GM23338 (cell line): ENCODE results near the gene DRC3. TPM values are rescaled to one million over a fixed set of nuclear protein-coding genes. Genes with fewer than 3 reads are reported as not detected.

Experiments
- ATAC-seq: fragments of 200-7000 bp; cut with Tn5 transposase; 3 replicates; pipeline ENCODE4 v1.9.1; 2020
- DNase-seq: peaks from one replicate; pipeline ENCODE4 v3.0.0-alpha.2; 2015; ENCODE audit warnings: low spot score
- H2AFZ ChIP-seq: fragments of 200-600 bp; sonication (generic); 2 replicates; pipeline ENCODE4 v1.8.0; 2016; ENCODE audit warnings: antibody characterized with exemption, mild to moderate bottlenecking, moderate library complexity
- H3F3A ChIP-seq: fragments of 200-600 bp; sonication (generic); replicated peaks from 2 replicates; pipeline ENCODE4 v1.8.0; 2017; ENCODE audit warnings: antibody characterized with exemption, mixed run types, low read depth
- H3K27ac ChIP-seq: fragments of 200-600 bp; sonication (generic); 2 replicates; pipeline ENCODE4 v1.6.1; 2016; ENCODE audit warnings: low read depth
- H3K27me3 ChIP-seq: fragments of 200-600 bp; sonication (generic); 2 replicates; pipeline ENCODE4 v1.8.0; 2016; ENCODE audit warnings: mild to moderate bottlenecking, mixed run types, moderate library complexity; ENCODE audit not compliant: insufficient read depth
- H3K36me3 ChIP-seq: fragments of 200-600 bp; sonication (generic); 2 replicates; pipeline ENCODE4 v1.8.0; 2016; ENCODE audit warnings: mild to moderate bottlenecking; ENCODE audit not compliant: insufficient read depth
- H3K4me1 ChIP-seq: fragments of 200-600 bp; sonication (generic); 2 replicates; pipeline ENCODE4 v1.8.0; 2016; ENCODE audit warnings: mild to moderate bottlenecking, moderate library complexity; ENCODE audit not compliant: insufficient read depth
- H3K4me2 ChIP-seq: fragments of 200-600 bp; sonication (generic); 2 replicates; pipeline ENCODE4 v1.7.1; 2017; ENCODE audit warnings: mixed run types
- H3K4me3 ChIP-seq: fragments of 200-600 bp; sonication (generic); 2 replicates; pipeline ENCODE4 v1.6.1; 2016; ENCODE audit warnings: mixed run types
- H3K79me2 ChIP-seq: fragments of 200-600 bp; sonication (generic); replicated peaks from 2 replicates; pipeline ENCODE4 v1.8.0; 2017; ENCODE audit warnings: mild to moderate bottlenecking; ENCODE audit not compliant: insufficient read depth
- H3K9me2 ChIP-seq: fragments of 200-600 bp; sonication (generic); 2 replicates; pipeline ENCODE4 v1.8.0; 2017; ENCODE audit not compliant: insufficient read depth
- H4K20me1 ChIP-seq: fragments of 200-600 bp; sonication (generic); replicated peaks from 2 replicates; pipeline ENCODE4 v1.8.0; 2017; ENCODE audit warnings: mild to moderate bottlenecking; ENCODE audit not compliant: insufficient read depth
- H3K27ac Mint-ChIP-seq: 2 replicates; pipeline ENCODE4 v1.8.0; 2020; ENCODE audit warnings: inconsistent platforms, mild to moderate bottlenecking, moderate library complexity, mixed read lengths
- H3K27me3 Mint-ChIP-seq: 3 replicates; pipeline ENCODE4 v1.8.0; 2022; ENCODE audit warnings: low read depth, mild to moderate bottlenecking, moderate library complexity, mixed read lengths, inconsistent platforms; ENCODE audit not compliant: insufficient read depth, poor library complexity
- H3K36me3 Mint-ChIP-seq: 3 replicates; pipeline ENCODE4 v1.8.0; 2021; ENCODE audit warnings: low read depth, mild to moderate bottlenecking, inconsistent platforms, moderate library complexity, mixed read lengths
- H3K4me1 Mint-ChIP-seq: 3 replicates; pipeline ENCODE4 v1.8.0; 2020; ENCODE audit warnings: mild to moderate bottlenecking, inconsistent platforms, mixed read lengths
- H3K4me3 Mint-ChIP-seq: 3 replicates; pipeline ENCODE4 v1.8.0; 2021; ENCODE audit warnings: moderate library complexity, mild to moderate bottlenecking, inconsistent platforms, mixed read lengths
- H3K9me3 Mint-ChIP-seq: 3 replicates; pipeline ENCODE4 v1.8.0; 2020; ENCODE audit warnings: moderate library complexity, mild to moderate bottlenecking, inconsistent platforms, mixed read lengths
- EZH2 ChIP-seq: fragments of 200-600 bp; sonication (generic); IDR thresholded peaks from one replicate; pipeline ENCODE4 v1.8.0; 2017; ENCODE audit warnings: antibody characterized with exemption, mild to moderate bottlenecking, low read depth; ENCODE audit not compliant: unreplicated experiment
- ZNF331 ChIP-seq: fragments of 250-450 bp; sonication (Bioruptor Pico); IDR thresholded peaks from 2 replicates; pipeline ENCODE4 v1.5.0; 2020; ENCODE audit warnings: low read depth, mild to moderate bottlenecking, moderate library complexity
- polyA plus RNA-seq: library from polyadenylated mRNA; unstranded; fragments of >200 nt; fragmentation: Nextera tagmentation; extraction: Ambion mirVana; gene quantifications from 2 replicates; pipeline ENCODE4 v1.2.1, GENCODE V29; 2016
- total RNA-seq: library from RNA; depleted of rRNA; stranded (reverse); fragments of >200 nt; shearing (Covaris generic); gene quantifications from 2 replicates; pipeline ENCODE4 v1.2.3, GENCODE V29; 2014
- TF ChIP-seq, protein P1 (sequence below): fragments of 250-450 bp; sonication (Bioruptor Pico); IDR thresholded peaks from 2 replicates; pipeline ENCODE4 v1.5.0; 2020; ENCODE audit warnings: mild to moderate bottlenecking, moderate library complexity
- TF ChIP-seq, protein P2 (sequence below): IDR thresholded peaks from one replicate; pipeline ENCODE4 v1.6.1; 2018; ENCODE audit warnings: antibody characterized with exemption; ENCODE audit not compliant: unreplicated experiment

The DRC3 gene
- total and polyA plus RNA-seq, 2 experiments from 2014 or later: 1.1 TPM; not detected in 1

DNA sequence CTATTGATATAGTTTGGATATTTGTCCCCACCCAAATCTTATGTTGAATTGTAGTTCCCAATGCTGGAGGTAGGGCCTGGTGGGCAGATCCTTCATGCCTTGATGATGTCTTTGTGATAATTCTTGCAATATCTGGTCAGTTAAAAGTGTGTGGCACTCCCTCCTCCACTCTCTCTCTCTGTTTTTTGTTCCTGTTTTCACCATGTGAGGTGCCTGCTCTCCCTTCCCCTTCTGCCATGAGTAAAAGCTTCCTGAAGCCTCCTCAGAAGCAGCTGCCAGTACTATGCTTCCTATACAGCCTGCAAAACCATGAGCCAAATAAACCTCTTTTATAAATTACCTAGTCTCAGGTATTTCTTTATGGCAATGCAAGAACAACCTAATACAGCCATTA lies 47.8 kb upstream of the DRC3 start (continued):
- TF ChIP-seq, protein P1, sequence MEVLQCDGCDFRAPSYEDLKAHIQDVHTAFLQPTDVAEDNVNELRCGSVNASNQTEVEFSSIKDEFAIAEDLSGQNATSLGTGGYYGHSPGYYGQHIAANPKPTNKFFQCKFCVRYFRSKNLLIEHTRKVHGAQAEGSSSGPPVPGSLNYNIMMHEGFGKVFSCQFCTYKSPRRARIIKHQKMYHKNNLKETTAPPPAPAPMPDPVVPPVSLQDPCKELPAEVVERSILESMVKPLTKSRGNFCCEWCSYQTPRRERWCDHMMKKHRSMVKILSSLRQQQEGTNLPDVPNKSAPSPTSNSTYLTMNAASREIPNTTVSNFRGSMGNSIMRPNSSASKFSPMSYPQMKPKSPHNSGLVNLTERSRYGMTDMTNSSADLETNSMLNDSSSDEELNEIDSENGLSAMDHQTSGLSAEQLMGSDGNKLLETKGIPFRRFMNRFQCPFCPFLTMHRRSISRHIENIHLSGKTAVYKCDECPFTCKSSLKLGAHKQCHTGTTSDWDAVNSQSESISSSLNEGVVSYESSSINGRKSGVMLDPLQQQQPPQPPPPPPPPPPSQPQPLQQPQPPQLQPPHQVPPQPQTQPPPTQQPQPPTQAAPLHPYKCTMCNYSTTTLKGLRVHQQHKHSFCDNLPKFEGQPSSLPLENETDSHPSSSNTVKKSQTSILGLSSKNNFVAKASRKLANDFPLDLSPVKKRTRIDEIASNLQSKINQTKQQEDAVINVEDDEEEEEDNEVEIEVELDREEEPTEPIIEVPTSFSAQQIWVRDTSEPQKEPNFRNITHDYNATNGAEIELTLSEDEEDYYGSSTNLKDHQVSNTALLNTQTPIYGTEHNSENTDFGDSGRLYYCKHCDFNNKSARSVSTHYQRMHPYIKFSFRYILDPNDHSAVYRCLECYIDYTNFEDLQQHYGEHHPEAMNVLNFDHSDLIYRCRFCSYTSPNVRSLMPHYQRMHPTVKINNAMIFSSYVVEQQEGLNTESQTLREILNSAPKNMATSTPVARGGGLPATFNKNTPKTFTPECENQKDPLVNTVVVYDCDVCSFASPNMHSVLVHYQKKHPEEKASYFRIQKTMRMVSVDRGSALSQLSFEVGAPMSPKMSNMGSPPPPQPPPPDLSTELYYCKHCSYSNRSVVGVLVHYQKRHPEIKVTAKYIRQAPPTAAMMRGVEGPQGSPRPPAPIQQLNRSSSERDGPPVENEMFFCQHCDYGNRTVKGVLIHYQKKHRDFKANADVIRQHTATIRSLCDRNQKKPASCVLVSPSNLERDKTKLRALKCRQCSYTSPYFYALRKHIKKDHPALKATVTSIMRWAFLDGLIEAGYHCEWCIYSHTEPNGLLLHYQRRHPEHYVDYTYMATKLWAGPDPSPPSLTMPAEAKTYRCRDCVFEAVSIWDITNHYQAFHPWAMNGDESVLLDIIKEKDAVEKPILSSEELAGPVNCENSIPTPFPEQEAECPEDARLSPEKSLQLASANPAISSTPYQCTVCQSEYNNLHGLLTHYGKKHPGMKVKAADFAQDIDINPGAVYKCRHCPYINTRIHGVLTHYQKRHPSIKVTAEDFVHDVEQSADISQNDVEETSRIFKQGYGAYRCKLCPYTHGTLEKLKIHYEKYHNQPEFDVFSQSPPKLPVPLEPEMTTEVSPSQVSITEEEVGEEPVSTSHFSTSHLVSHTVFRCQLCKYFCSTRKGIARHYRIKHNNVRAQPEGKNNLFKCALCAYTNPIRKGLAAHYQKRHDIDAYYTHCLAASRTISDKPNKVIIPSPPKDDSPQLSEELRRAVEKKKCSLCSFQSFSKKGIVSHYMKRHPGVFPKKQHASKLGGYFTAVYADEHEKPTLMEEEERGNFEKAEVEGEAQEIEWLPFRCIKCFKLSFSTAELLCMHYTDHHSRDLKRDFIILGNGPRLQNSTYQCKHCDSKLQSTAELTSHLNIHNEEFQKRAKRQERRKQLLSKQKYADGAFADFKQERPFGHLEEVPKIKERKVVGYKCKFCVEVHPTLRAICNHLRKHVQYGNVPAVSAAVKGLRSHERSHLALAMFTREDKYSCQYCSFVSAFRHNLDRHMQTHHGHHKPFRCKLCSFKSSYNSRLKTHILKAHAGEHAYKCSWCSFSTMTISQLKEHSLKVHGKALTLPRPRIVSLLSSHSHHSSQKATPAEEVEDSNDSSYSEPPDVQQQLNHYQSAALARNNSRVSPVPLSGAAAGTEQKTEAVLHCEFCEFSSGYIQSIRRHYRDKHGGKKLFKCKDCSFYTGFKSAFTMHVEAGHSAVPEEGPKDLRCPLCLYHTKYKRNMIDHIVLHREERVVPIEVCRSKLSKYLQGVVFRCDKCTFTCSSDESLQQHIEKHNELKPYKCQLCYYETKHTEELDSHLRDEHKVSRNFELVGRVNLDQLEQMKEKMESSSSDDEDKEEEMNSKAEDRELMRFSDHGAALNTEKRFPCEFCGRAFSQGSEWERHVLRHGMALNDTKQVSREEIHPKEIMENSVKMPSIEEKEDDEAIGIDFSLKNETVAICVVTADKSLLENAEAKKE (CRISPR knock-in tag): no peak

DNA sequence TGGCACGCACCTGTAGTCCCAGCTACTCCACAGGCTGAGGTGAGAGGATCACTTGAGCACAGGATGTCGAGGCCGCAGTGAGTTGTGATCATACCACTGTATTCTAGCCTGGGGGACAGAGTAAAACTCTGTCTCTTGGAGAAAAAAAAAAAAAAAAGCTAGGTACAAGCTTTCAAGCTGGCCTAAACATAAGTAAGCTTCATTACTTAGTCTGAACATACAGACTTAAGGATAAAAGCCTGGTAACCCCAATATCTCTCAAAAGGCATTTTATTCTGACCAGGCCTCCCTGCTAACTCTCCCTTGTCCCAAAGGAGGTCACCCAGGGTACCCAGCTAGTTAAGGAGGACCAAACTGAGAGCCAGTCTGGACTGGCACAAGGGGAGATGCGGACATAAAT lies 46.6 kb upstream of the DRC3 start:
- no peak for ATAC-seq
- peaks cover 27% of the 10 kb centered on the region for H3K4me1 Mint-ChIP-seq
- no peak overlapping the region for H3K27ac Mint-ChIP-seq
- no peaks in the 10 kb centered on the region for H3K9me3 Mint-ChIP-seq
- H3K9me2 ChIP-seq: no peaks in the 10 kb centered on the region
- H3K36me3 ChIP-seq: no peaks in the 10 kb centered on the region
- H3K36me3 Mint-ChIP-seq: no peaks in the 10 kb centered on the region
- H3K4me3 Mint-ChIP-seq: no peak overlapping the region
- H3K27me3 Mint-ChIP-seq: peaks cover 9% of the 10 kb centered on the region
- no peak overlapping the region for H3K4me3 ChIP-seq
- peaks cover 24% of the 10 kb centered on the region for H3K4me1 ChIP-seq
- H3K27ac ChIP-seq: no peak overlapping the region
- peaks cover 4% of the 10 kb centered on the region; the same call in 1 of the 2 replicates for H3F3A ChIP-seq
- no peaks in the 10 kb centered on the region for H3K27me3 ChIP-seq
- H3K4me2 ChIP-seq: no peak overlapping the region
- no peaks in the 10 kb centered on the region for H3K79me2 ChIP-seq
- H4K20me1 ChIP-seq: no peaks in the 10 kb centered on the region
- H2AFZ ChIP-seq: no peak overlapping the region
- no peak for DNase-seq
- TF ChIP-seq EZH2: no peak
- TF ChIP-seq, protein P2, sequence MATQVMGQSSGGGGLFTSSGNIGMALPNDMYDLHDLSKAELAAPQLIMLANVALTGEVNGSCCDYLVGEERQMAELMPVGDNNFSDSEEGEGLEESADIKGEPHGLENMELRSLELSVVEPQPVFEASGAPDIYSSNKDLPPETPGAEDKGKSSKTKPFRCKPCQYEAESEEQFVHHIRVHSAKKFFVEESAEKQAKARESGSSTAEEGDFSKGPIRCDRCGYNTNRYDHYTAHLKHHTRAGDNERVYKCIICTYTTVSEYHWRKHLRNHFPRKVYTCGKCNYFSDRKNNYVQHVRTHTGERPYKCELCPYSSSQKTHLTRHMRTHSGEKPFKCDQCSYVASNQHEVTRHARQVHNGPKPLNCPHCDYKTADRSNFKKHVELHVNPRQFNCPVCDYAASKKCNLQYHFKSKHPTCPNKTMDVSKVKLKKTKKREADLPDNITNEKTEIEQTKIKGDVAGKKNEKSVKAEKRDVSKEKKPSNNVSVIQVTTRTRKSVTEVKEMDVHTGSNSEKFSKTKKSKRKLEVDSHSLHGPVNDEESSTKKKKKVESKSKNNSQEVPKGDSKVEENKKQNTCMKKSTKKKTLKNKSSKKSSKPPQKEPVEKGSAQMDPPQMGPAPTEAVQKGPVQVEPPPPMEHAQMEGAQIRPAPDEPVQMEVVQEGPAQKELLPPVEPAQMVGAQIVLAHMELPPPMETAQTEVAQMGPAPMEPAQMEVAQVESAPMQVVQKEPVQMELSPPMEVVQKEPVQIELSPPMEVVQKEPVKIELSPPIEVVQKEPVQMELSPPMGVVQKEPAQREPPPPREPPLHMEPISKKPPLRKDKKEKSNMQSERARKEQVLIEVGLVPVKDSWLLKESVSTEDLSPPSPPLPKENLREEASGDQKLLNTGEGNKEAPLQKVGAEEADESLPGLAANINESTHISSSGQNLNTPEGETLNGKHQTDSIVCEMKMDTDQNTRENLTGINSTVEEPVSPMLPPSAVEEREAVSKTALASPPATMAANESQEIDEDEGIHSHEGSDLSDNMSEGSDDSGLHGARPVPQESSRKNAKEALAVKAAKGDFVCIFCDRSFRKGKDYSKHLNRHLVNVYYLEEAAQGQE: no peak
- no peak for TF ChIP-seq ZNF331 (CRISPR knock-in tag)
- TF ChIP-seq, protein P1 (CRISPR knock-in tag): no peak
